ENCODE results near the gene RCAN1. TPM values are rescaled to one million over a fixed set of nuclear protein-coding genes. Genes with fewer than 3 reads are reported as not detected.
A peak's percentile ranks its signal among the peaks of the same experiment; 100 is the strongest.

The RCAN1 gene
- total RNA-seq, 1 donor from 2014 or later, result 9.1 TPM

- DNase-seq (ENCODE audit: low spot score), result no peak
- Mint-ChIP-seq H3K27me3 (ENCODE audit: unreplicated experiment) (no peaks in the 10 kb centered on the region), H3K27ac (ENCODE audit: unreplicated experiment) (no peak overlapping the region), H3K4me3 (ENCODE audit: unreplicated experiment) (no peak overlapping the region), H3K9me3 (ENCODE audit: unreplicated experiment) (no peaks in the 10 kb centered on the region), H3K4me1 (ENCODE audit: unreplicated experiment) (no peaks in the 10 kb centered on the region), H3K36me3 (ENCODE audit: low read depth, unreplicated experiment) (no peaks in the 10 kb centered on the region)
- no peak for TF ChIP-seq CTCF (IDR thresholded peaks at IDR 0.05; ENCODE audit: unreplicated experiment)
These were observed 34.5 kb upstream of the RCAN1 start for GRCh38 chr21:34649400-34649799.

GRCh38 chr21:34648739-34649297, 33.9 kb upstream of the RCAN1 start:
- H3K4me1 Mint-ChIP-seq (ENCODE audit: unreplicated experiment), result no peaks in the 10 kb centered on the region
- TF ChIP-seq CTCF (IDR thresholded peaks at IDR 0.05; ENCODE audit: unreplicated experiment), result no peak
- H3K4me3 Mint-ChIP-seq (ENCODE audit: unreplicated experiment), result no peak overlapping the region
- no peaks in the 10 kb centered on the region for H3K36me3 Mint-ChIP-seq (ENCODE audit: low read depth, unreplicated experiment)
- no peaks in the 10 kb centered on the region for H3K27me3 Mint-ChIP-seq (ENCODE audit: unreplicated experiment)
- H3K9me3 Mint-ChIP-seq (ENCODE audit: unreplicated experiment), result no peaks in the 10 kb centered on the region
- no peak overlapping the region for H3K27ac Mint-ChIP-seq (ENCODE audit: unreplicated experiment)
- DNase-seq (ENCODE audit: low spot score), result no peak

- Mint-ChIP-seq H3K4me3 (ENCODE audit: unreplicated experiment) (no peak overlapping the region), H3K9me3 (ENCODE audit: unreplicated experiment) (no peaks in the 10 kb centered on the region), H3K27ac (ENCODE audit: unreplicated experiment) (peak overlapping the region; percentile 50), H3K27me3 (ENCODE audit: unreplicated experiment) (no peaks in the 10 kb centered on the region), H3K36me3 (ENCODE audit: low read depth, unreplicated experiment) (no peaks in the 10 kb centered on the region), H3K4me1 (ENCODE audit: unreplicated experiment) (no peaks in the 10 kb centered on the region)
- DNase-seq (ENCODE audit: low spot score), result no peak
- no peak for TF ChIP-seq CTCF (IDR thresholded peaks at IDR 0.05; ENCODE audit: unreplicated experiment)
These were observed 32.6 kb upstream of the RCAN1 start for GRCh38 chr21:34647555-34647954.

GRCh38 chr21:34644825-34645224, 29.9 kb upstream of the RCAN1 start:
- no peaks in the 10 kb centered on the region for H3K27me3 Mint-ChIP-seq (ENCODE audit: unreplicated experiment)
- H3K4me3 Mint-ChIP-seq (ENCODE audit: unreplicated experiment), result no peak overlapping the region
- no peak for TF ChIP-seq CTCF (IDR thresholded peaks at IDR 0.05; ENCODE audit: unreplicated experiment)
- no peak overlapping the region for H3K27ac Mint-ChIP-seq (ENCODE audit: unreplicated experiment)
- H3K9me3 Mint-ChIP-seq (ENCODE audit: unreplicated experiment), result no peaks in the 10 kb centered on the region
- H3K4me1 Mint-ChIP-seq (ENCODE audit: unreplicated experiment), result no peaks in the 10 kb centered on the region
- no peaks in the 10 kb centered on the region for H3K36me3 Mint-ChIP-seq (ENCODE audit: low read depth, unreplicated experiment)
- no peak for DNase-seq (ENCODE audit: low spot score)

- no peaks in the 10 kb centered on the region for H3K27me3 Mint-ChIP-seq (ENCODE audit: unreplicated experiment)
- H3K4me1 Mint-ChIP-seq (ENCODE audit: unreplicated experiment), result no peaks in the 10 kb centered on the region
- H3K4me3 Mint-ChIP-seq (ENCODE audit: unreplicated experiment), result no peak overlapping the region
- no peaks in the 10 kb centered on the region for H3K36me3 Mint-ChIP-seq (ENCODE audit: low read depth, unreplicated experiment)
- H3K9me3 Mint-ChIP-seq (ENCODE audit: unreplicated experiment), result no peaks in the 10 kb centered on the region
- TF ChIP-seq CTCF (IDR thresholded peaks at IDR 0.05; ENCODE audit: unreplicated experiment), result no peak
- no peak for DNase-seq (ENCODE audit: low spot score)
- no peak overlapping the region for H3K27ac Mint-ChIP-seq (ENCODE audit: unreplicated experiment)
These were observed 27.5 kb upstream of the RCAN1 start for GRCh38 chr21:34642211-34643075.
